CD4-positive, alpha-beta T cell (primary cell): ENCODE measurements around the gene SERTM1. TPM values are rescaled to one million over a fixed set of nuclear protein-coding genes. Genes with fewer than 3 reads are reported as not detected.

Source experiments
- ATAC-seq: fragments of 200-7000 bp; cut with Tn5 transposase; one replicate; pipeline ENCODE4 v1.10.0; 2022; ENCODE audit warnings: mild to moderate bottlenecking; ENCODE audit not compliant: poor library complexity
- CTCF ChIA-PET: fragments of 350-600 bp; sonication (Branson Sonifier 250); formaldehyde crosslinking; loops from one replicate; lab custom pipeline; 2021; ENCODE audit warnings: antibody characterized with exemption, inconsistent platforms; lab: Charles Lee
- POLR2A ChIA-PET: fragments of 350-600 bp; sonication (Branson Sonifier 250); formaldehyde crosslinking; loops from one replicate; lab custom pipeline; 2021; ENCODE audit warnings: antibody characterized with exemption, inconsistent platforms; lab: Charles Lee
- DNase-seq, 14 experiments: peaks; one replicate each; pipeline ENCODE4 v3.0.0-alpha.2; 2013 to 2020; ENCODE audit warnings: mixed read lengths in 2 of 14
- H3K27ac ChIP-seq, 2 donors: one replicate each; pipeline versions ENCODE4 v1.5.1 to v1.7.0; 2013; ENCODE audit warnings: low read length in 2 of 2, low read depth in 1 of 2, mild to moderate bottlenecking in 1 of 2
- H3K27me3 ChIP-seq, 2 experiments: 1 replicate in 1 of 2; 2 replicates in 1 of 2; pipeline versions ENCODE4 v1.6.1 to v1.7.0; 2013; ENCODE audit warnings: low read length in 2 of 2, control low read depth in 1 of 2, mild to moderate bottlenecking in 1 of 2, moderate library complexity in 1 of 2; ENCODE audit not compliant: insufficient read depth in 2 of 2, control insufficient read depth in 1 of 2
- H3K36me3 ChIP-seq: one replicate; pipeline ENCODE4 v1.6.1; 2013; ENCODE audit warnings: low read length, control low read depth; ENCODE audit not compliant: insufficient read depth
- H3K4me1 ChIP-seq: one replicate; pipeline ENCODE4 v1.6.1; 2013; ENCODE audit warnings: low read length, control low read depth; ENCODE audit not compliant: insufficient read depth
- H3K4me3 ChIP-seq: one replicate; pipeline ENCODE4 v1.5.1; 2013; ENCODE audit warnings: mild to moderate bottlenecking, low read length, moderate library complexity
- H3K9me3 ChIP-seq, 2 experiments: 1 replicate in 1 of 2; 2 replicates in 1 of 2; pipeline versions ENCODE4 v1.6.1 to v1.7.0; 2013; ENCODE audit warnings: low read length in 2 of 2, mild to moderate bottlenecking in 2 of 2, control low read depth in 1 of 2, moderate library complexity in 1 of 2; ENCODE audit not compliant: control insufficient read depth in 1 of 2, insufficient read depth in 1 of 2
- H3K27ac Mint-ChIP-seq: one replicate; pipeline ENCODE4 v1.8.0; 2020; ENCODE audit warnings: mixed read lengths
- H3K27me3 Mint-ChIP-seq: one replicate; pipeline ENCODE4 v1.8.0; 2021; ENCODE audit warnings: mixed read lengths
- H3K36me3 Mint-ChIP-seq: one replicate; pipeline ENCODE4 v1.8.0; 2021; ENCODE audit warnings: low read depth, mixed read lengths
- H3K4me1 Mint-ChIP-seq: one replicate; pipeline ENCODE4 v1.8.0; 2021; ENCODE audit warnings: low read depth, mixed read lengths
- H3K4me3 Mint-ChIP-seq: one replicate; pipeline ENCODE4 v1.8.0; 2020; ENCODE audit warnings: mild to moderate bottlenecking, mixed read lengths
- H3K9me3 Mint-ChIP-seq: one replicate; pipeline ENCODE4 v1.8.0; 2020; ENCODE audit warnings: mixed read lengths
- intact Hi-C, 2 experiments: fragments of 100-400 bp; cut with DNase I in 1 of 2; cut with micrococcal nuclease in 1 of 2; formaldehyde crosslinking; loops; one replicate each; pipeline versions ENCODE4 v1.15.1 to v1.9.0; 2023 to 2025; cut with DNase I, micrococcal nuclease
- total RNA-seq, 174 experiments: library from RNA in 2 of 174; stranded (reverse) in 2 of 174; gene quantifications; one replicate each; pipeline ENCODE4 v1.2.3 and lab custom pipeline; 2021 to 2026
- TF ChIP-seq, protein P1 (sequence below): fragments of 200-600 bp; IDR thresholded peaks from one replicate; pipeline ENCODE4 v1.8.0; 2022; ENCODE audit warnings: antibody characterized with exemption, mild to moderate bottlenecking

Gene SERTM1
- total RNA-seq, 2 experiments from 2014 or later, result not detected

DNA sequence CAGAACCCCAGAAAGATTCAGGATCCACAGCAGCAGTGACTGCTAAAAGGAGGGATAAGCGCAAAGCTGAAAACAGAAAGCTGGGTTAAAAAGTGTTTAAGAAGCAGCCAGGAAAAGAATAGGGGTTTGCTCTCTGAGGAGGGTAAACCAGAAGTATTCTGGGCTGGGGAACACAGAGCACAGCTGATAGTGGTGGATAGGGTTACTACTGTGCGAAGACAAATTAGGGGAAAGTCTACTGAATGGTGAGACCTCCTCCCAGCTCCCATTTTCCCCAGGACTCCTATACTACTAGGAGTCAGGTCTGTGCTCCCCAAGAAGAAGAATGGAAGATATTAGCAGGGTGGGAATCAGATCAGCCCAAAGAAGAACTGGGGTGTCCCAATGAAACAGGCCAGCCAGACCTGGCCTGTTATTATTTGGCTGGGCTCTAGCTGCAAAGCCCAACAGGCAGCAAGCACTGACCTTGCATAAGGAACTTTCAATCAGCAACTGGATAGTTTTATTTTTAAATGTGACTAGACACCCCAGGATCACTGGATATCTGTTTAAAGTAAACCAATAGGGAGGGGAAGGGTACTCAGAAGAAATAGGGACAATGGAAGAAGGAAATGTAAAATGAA, 43.5 kb upstream of the SERTM1 start:
- Mint-ChIP-seq H3K27ac (no peak overlapping the region), H3K4me1 (no peaks in the 10 kb centered on the region), H3K27me3 (peaks cover 5% of the 10 kb centered on the region), H3K4me3 (no peak overlapping the region), H3K9me3 (no peaks in the 10 kb centered on the region), H3K36me3 (no peaks in the 10 kb centered on the region)
- TF ChIP-seq, protein P1, sequence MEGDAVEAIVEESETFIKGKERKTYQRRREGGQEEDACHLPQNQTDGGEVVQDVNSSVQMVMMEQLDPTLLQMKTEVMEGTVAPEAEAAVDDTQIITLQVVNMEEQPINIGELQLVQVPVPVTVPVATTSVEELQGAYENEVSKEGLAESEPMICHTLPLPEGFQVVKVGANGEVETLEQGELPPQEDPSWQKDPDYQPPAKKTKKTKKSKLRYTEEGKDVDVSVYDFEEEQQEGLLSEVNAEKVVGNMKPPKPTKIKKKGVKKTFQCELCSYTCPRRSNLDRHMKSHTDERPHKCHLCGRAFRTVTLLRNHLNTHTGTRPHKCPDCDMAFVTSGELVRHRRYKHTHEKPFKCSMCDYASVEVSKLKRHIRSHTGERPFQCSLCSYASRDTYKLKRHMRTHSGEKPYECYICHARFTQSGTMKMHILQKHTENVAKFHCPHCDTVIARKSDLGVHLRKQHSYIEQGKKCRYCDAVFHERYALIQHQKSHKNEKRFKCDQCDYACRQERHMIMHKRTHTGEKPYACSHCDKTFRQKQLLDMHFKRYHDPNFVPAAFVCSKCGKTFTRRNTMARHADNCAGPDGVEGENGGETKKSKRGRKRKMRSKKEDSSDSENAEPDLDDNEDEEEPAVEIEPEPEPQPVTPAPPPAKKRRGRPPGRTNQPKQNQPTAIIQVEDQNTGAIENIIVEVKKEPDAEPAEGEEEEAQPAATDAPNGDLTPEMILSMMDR, result no peak
- H3K4me3 ChIP-seq, result no peak overlapping the region
- ChIA-PET CTCF (interaction anchor here (1.0 kb wide), 1 partner anchor 12 kb away, joined by 3 read pairs; no protein-coding TSS in a partner anchor), POLR2A (no interaction called here)
- no peaks in the 10 kb centered on the region for H3K36me3 ChIP-seq
- DNase-seq, result no peak
- no peak overlapping the region for H3K27ac ChIP-seq
- ATAC-seq, result no peak
- H3K9me3 ChIP-seq, result no peaks in the 10 kb centered on the region
- H3K27me3 ChIP-seq, result no peaks in the 10 kb centered on the region
- intact Hi-C loops, result no loop called here
- no peaks in the 10 kb centered on the region for H3K4me1 ChIP-seq

DNA sequence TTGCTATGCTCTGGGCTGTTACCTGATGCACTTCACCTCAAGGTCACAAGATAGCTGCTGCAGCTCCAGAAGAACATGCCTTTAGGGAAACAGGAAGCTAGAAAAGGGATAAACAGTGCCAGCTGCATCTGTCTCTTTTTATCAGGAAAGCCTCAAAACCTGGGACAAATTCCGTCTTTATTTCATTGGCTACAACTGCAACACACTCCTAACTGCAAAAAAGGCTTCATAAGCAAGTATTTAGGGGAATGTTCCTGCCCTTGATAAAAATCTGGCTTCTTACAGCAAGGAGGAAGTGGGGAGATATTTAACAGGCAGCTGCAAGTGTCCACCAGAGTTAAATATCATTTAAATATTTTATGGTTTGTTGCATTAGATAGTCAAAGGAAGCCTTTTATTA, 34.2 kb upstream of the SERTM1 start:
- peaks cover 0 to 2% of the 10 kb centered on the region in 2 experiments for H3K27me3 ChIP-seq
- no peaks in the 10 kb centered on the region for H3K4me1 Mint-ChIP-seq
- ATAC-seq (no peak), DNase-seq (no peak)
- TF ChIP-seq, protein P1, result no peak
- H3K9me3 ChIP-seq, result peaks cover 0 to 7% of the 10 kb centered on the region in 2 experiments
- no peak overlapping the region for H3K27ac ChIP-seq
- no peak overlapping the region for H3K4me3 Mint-ChIP-seq
- no peaks in the 10 kb centered on the region for H3K4me1 ChIP-seq
- no peak overlapping the region for H3K4me3 ChIP-seq
- no peaks in the 10 kb centered on the region for H3K9me3 Mint-ChIP-seq
- H3K27me3 Mint-ChIP-seq, result no peaks in the 10 kb centered on the region
- no peaks in the 10 kb centered on the region for H3K36me3 ChIP-seq
- no peak overlapping the region for H3K27ac Mint-ChIP-seq
- ChIA-PET POLR2A (no interaction called here), CTCF (no interaction called here)
- intact Hi-C loops, result no loop called here
- no peaks in the 10 kb centered on the region for H3K36me3 Mint-ChIP-seq

DNA sequence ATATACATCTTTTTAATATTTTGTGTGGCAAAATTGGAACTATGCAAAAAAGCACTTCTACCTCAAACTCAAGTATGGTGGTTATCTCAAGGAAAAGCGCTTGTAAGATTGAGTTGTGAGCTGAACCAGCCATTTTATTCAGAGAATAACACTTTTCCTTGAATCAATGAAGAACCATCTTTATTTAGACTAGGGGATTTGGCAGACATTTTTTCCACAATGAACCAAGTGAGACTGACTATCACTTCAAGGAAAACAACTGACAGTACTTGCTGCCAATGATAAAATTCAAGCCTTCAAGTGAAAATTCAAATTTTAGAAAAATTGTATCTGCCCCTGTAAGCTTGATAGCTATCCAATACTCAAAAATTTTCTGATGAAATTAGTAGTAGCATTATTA, 23.2 kb upstream of the SERTM1 start:
- Mint-ChIP-seq H3K27me3 (no peaks in the 10 kb centered on the region), H3K27ac (no peak overlapping the region), H3K4me1 (no peaks in the 10 kb centered on the region), H3K9me3 (no peaks in the 10 kb centered on the region), H3K4me3 (no peak overlapping the region), H3K36me3 (no peaks in the 10 kb centered on the region)
- DNase-seq (no peak), ATAC-seq (no peak)
- CTCF ChIA-PET, result no interaction called here
- intact Hi-C loops, result no loop called here
- Histone ChIP-seq H3K9me3 (peaks cover 0 to 3% of the 10 kb centered on the region in 2 experiments), H3K4me1 (no peaks in the 10 kb centered on the region), H3K27me3 (no peaks in the 10 kb centered on the region), H3K4me3 (no peak overlapping the region), H3K27ac (no peak overlapping the region), H3K36me3 (no peaks in the 10 kb centered on the region)
- POLR2A ChIA-PET, result no interaction called here
- TF ChIP-seq, protein P1, result no peak
